HEK293T (cell line): ENCODE data around the gene EIF6.

Source experiments
- ARNT ChIP-seq: fragments of 450-650 bp; IDR thresholded peaks from 2 replicates; pipeline ENCODE4 v1.6.1; 2017; ENCODE audit warnings: mild to moderate bottlenecking
- BHLHE40 ChIP-seq: fragments of 450-650 bp; IDR thresholded peaks from 2 replicates; pipeline ENCODE4 v1.6.1; 2016; ENCODE audit warnings: mild to moderate bottlenecking, moderate library complexity, borderline replicate concordance
- ELF4 ChIP-seq: fragments of 450-650 bp; IDR thresholded peaks from 2 replicates; pipeline ENCODE4 v1.6.1; 2017; ENCODE audit warnings: antibody characterized with exemption
- FOXK2 ChIP-seq: fragments of 450-650 bp; IDR thresholded peaks from 2 replicates; pipeline ENCODE4 v1.6.1; 2016; ENCODE audit warnings: mild to moderate bottlenecking
- FOXM1 ChIP-seq: fragments of 450-650 bp; IDR thresholded peaks from 2 replicates; pipeline ENCODE4 v1.6.1; 2017; ENCODE audit warnings: mild to moderate bottlenecking, borderline replicate concordance
- L3MBTL2 ChIP-seq: fragments of 450-650 bp; conservative IDR thresholded peaks from 2 replicates; pipeline ENCODE4 v1.6.1; 2016; ENCODE audit warnings: mild to moderate bottlenecking
- SP1 ChIP-seq: fragments of 450-650 bp; IDR thresholded peaks from 2 replicates; pipeline ENCODE4 v1.6.1; 2017
- ZNF384 ChIP-seq: fragments of 450-650 bp; IDR thresholded peaks from 2 replicates; pipeline ENCODE4 v1.6.1; 2016

DNA sequence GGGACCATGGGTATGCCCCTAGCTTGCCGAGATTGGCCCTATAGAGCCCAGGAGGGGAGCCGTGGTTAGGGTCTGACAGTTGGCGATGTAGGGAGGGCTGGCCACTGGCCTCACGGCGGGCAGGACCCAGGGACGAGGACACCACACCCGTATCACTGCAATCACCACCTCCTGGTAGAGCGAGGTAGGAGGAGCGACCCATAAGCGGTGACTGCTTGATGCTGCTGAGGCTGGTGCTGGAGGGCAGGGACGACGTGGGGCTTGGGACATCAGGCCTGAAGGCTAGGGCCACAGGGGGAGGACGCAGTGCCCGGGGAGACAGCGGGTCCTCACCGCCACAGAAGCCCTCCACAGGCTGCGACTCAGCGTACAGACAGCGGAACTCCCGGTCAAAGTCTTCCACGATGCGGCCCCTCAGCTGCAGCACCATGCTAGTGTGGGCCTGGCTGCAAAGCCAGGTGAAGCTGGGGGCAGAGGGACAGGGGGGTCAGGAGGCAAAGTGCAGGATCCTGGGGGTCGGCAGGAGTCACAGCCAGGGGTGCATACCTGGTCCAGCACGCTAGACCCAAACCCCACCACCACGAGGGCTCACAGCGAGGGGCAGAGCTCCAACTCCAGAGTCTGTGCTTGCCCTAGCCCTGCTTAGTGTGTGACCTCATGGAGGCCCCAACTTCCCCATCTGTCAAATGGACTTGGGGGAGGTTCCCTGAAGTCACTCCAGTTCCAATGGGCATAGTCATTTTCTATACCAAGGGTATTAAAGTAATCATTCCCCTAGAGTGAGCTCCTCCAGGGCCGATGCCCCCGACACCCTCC lies 3.1 kb upstream of the EIF6 start:
- TF ChIP-seq SP1 (no peak), BHLHE40 (no peak), FOXM1 (no peak), L3MBTL2 (no peak), FOXK2 (no peak), ELF4 (no peak), ZNF384 (no peak), ARNT (no peak)
